ENCODE data around the gene DCAF11.

Gene DCAF11

DNA sequence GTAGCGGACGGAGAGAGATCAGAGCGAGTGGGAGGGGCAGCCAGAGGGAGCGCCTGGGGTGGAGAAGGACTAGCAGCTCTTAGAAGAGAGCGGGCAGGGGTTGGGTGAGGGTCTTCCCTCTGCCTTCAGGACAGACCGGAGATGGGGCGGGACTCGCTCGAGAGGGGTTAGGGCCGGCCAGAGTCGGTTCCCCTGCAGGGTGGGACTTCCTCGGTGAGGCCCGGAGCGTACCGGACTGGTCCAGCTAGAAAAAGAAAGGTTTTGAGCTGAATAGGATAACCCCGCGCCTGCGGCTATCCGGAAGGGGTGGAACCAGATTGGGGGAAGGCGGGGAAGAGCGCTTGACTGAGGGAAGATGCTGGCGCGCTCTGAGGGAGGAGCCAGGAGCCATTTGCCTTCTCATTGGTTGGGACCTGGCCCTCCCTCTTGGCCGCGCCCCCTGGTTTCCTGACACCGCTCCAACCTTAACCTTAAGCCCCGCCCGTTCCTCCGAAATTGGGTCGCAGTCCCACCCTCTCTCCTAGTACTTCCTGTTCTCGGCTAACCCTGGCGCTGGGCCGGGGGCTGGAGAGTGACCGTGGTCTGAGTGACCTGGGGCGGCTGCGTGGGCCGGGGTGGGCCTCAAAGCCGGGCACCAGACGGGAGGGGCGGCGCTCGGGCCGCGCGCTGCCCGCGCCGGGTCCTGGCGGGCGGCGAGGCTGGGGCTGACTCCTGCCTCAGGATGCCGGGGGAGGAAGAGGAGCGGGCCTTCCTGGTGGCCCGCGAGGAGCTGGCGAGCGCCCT, 32.6 kb downstream of the DCAF11 start, which contains the start of gene RNF31 (continued):
- TF ChIP-seq ZNF660 (tag by site-specific recombination; IDR thresholded peaks at IDR 0.05) (no peak), WT1 (tag by site-specific recombination; IDR thresholded peaks at IDR 0.05) (0 out of 2 replicates have a peak, but pooled peaks have one; percentile 32), HOXA7 (CRISPR knock-in tag; IDR thresholded peaks at IDR 0.05; ENCODE audit: borderline replicate concordance) (no peak), ZNF560 (tag by site-specific recombination; IDR thresholded peaks at IDR 0.05; ENCODE audit: borderline replicate concordance) (no peak), ZNF239 (tag by site-specific recombination; IDR thresholded peaks at IDR 0.05) (no peak), SP2 (tag by site-specific recombination; IDR thresholded peaks at IDR 0.05) (peak; percentile 86), ZNF175 (tag by site-specific recombination; IDR thresholded peaks at IDR 0.05) (no peak), GLIS1 (tag by site-specific recombination; IDR thresholded peaks at IDR 0.05) (no peak; the same call in 1 of the 2 replicates), YY2 (tag by site-specific recombination; IDR thresholded peaks at IDR 0.05) (no peak), ZNF549 (tag by site-specific recombination; IDR thresholded peaks at IDR 0.05) (no peak), ZXDB (tag by site-specific recombination; IDR thresholded peaks at IDR 0.05) (no peak; the same call in 1 of the 2 replicates), ZFP3 (tag by site-specific recombination; IDR thresholded peaks at IDR 0.05; ENCODE audit: low read depth) (no peak), ZBTB26 (tag by site-specific recombination; optimal IDR thresholded peaks at IDR 0.05) (peak; percentile 28), ZNF341 (tag by site-specific recombination; IDR thresholded peaks at IDR 0.05; ENCODE audit: low read depth) (peak; percentile 86), ZNF155 (tag by site-specific recombination; IDR thresholded peaks at IDR 0.05) (no peak), ZFHX2 (tag by site-specific recombination; conservative IDR thresholded peaks at IDR 0.05) (no peak), MYNN (tag by site-specific recombination; IDR thresholded peaks at IDR 0.05; ENCODE audit: borderline replicate concordance) (no peak), ELK4 (IDR thresholded peaks at IDR 0.05; ENCODE audit: borderline replicate concordance, low read depth, low read length) (no peak), GLI2 (tag by site-specific recombination; IDR thresholded peaks at IDR 0.05; ENCODE audit: borderline replicate concordance, low read depth) (no peak), KLF1 (tag by site-specific recombination; IDR thresholded peaks at IDR 0.05) (no peak; the same call in 1 of the 2 replicates), KLF10 (tag by site-specific recombination; IDR thresholded peaks at IDR 0.05) (peak; percentile 93), ZNF610 (tag by site-specific recombination; IDR thresholded peaks at IDR 0.05; ENCODE audit: borderline replicate concordance) (no peak), GFI1B (tag by site-specific recombination; IDR thresholded peaks at IDR 0.05) (no peak), MEIS1 (CRISPR knock-in tag; IDR thresholded peaks at IDR 0.05; ENCODE audit: borderline replicate concordance) (no peak), RBAK (tag by site-specific recombination; IDR thresholded peaks at IDR 0.05) (no peak)
- TF ChIP-seq, protein P1, sequence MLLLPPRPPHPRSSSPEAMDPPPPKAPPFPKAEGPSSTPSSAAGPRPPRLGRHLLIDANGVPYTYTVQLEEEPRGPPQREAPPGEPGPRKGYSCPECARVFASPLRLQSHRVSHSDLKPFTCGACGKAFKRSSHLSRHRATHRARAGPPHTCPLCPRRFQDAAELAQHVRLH (tag by site-specific recombination; IDR thresholded peaks at IDR 0.05) = no peak
- TF ChIP-seq, protein P2, sequence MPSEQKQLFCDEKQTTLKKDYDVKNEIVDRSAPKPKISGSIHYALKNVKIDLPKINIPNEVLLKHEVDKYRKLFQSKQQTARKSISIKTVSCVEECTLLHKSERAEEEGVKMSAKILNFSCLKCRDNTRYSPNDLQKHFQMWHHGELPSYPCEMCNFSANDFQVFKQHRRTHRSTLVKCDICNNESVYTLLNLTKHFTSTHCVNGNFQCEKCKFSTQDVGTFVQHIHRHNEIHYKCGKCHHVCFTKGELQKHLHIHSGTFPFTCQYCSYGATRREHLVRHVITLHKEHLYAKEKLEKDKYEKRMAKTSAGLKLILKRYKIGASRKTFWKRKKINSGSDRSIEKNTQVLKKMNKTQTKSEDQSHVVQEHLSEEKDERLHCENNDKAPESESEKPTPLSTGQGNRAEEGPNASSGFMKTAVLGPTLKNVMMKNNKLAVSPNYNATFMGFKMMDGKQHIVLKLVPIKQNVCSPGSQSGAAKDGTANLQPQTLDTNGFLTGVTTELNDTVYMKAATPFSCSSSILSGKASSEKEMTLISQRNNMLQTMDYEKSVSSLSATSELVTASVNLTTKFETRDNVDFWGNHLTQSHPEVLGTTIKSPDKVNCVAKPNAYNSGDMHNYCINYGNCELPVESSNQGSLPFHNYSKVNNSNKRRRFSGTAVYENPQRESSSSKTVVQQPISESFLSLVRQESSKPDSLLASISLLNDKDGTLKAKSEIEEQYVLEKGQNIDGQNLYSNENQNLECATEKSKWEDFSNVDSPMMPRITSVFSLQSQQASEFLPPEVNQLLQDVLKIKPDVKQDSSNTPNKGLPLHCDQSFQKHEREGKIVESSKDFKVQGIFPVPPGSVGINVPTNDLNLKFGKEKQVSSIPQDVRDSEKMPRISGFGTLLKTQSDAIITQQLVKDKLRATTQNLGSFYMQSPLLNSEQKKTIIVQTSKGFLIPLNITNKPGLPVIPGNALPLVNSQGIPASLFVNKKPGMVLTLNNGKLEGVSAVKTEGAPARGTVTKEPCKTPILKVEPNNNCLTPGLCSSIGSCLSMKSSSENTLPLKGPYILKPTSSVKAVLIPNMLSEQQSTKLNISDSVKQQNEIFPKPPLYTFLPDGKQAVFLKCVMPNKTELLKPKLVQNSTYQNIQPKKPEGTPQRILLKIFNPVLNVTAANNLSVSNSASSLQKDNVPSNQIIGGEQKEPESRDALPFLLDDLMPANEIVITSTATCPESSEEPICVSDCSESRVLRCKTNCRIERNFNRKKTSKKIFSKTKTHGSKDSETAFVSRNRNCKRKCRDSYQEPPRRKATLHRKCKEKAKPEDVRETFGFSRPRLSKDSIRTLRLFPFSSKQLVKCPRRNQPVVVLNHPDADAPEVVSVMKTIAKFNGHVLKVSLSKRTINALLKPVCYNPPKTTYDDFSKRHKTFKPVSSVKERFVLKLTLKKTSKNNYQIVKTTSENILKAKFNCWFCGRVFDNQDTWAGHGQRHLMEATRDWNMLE (tag by site-specific recombination; conservative IDR thresholded peaks at IDR 0.05; ENCODE audit: low read depth) = no peak
- TF ChIP-seq, protein P3, sequence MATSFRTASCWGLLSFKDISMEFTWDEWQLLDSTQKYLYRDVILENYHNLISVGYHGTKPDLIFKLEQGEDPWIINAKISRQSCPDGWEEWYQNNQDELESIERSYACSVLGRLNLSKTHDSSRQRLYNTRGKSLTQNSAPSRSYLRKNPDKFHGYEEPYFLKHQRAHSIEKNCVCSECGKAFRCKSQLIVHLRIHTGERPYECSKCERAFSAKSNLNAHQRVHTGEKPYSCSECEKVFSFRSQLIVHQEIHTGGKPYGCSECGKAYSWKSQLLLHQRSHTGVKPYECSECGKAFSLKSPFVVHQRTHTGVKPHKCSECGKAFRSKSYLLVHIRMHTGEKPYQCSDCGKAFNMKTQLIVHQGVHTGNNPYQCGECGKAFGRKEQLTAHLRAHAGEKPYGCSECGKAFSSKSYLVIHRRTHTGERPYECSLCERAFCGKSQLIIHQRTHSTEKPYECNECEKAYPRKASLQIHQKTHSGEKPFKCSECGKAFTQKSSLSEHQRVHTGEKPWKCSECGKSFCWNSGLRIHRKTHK (tag by site-specific recombination; IDR thresholded peaks at IDR 0.05) = no peak
